Neural cell (in vitro differentiated cells): ENCODE measurements around the gene CCN5. TPM values are rescaled to one million over a fixed set of nuclear protein-coding genes. Genes with fewer than 3 reads are reported as not detected.

Experiments
- H2AFZ ChIP-seq: fragments of 200-600, 300-800 bp; sonication (generic), shearing (Covaris generic); 2 replicates; pipeline ENCODE4 v1.6.0; 2014; ENCODE audit warnings: low read depth, mild to moderate bottlenecking, antibody characterized with exemption, low read length, moderate library complexity
- H3F3A ChIP-seq: fragments of 200-600 bp; shearing (Covaris generic); 2 replicates; pipeline ENCODE4 v1.6.1; 2016; ENCODE audit warnings: mild to moderate bottlenecking, moderate library complexity, mixed read lengths, antibody characterized with exemption, low read length; ENCODE audit not compliant: insufficient read depth, poor library complexity, severe bottlenecking
- H3K27ac ChIP-seq: fragments of 200-600, 300-800 bp; sonication (generic), shearing (Covaris generic); 2 replicates; pipeline ENCODE4 v1.5.1; 2014; ENCODE audit warnings: mild to moderate bottlenecking, low read length, moderate library complexity
- H3K27me3 ChIP-seq: fragments of 300-800, 200-600 bp; sonication (generic), shearing (Covaris generic); 2 replicates; pipeline ENCODE4 v1.6.0; 2014; ENCODE audit warnings: mild to moderate bottlenecking, low read depth, low read length, moderate library complexity; ENCODE audit not compliant: insufficient read depth
- H3K36me3 ChIP-seq: fragments of 300-800, 200-600 bp; sonication (generic), shearing (Covaris generic); 2 replicates; pipeline ENCODE4 v1.5.1; 2014; ENCODE audit warnings: mild to moderate bottlenecking, antibody characterized with exemption, low read length, moderate library complexity; ENCODE audit not compliant: insufficient read depth
- H3K4me2 ChIP-seq: fragments of 300-800, 200-600 bp; sonication (generic), shearing (Covaris generic); 2 replicates; pipeline ENCODE4 v1.6.0; 2014; ENCODE audit warnings: mild to moderate bottlenecking, low read length
- H3K4me3 ChIP-seq: fragments of 300-800, 200-600 bp; sonication (generic), shearing (Covaris generic); 2 replicates; pipeline ENCODE4 v1.5.1; 2014; ENCODE audit warnings: mild to moderate bottlenecking, low read length, moderate library complexity
- H3K79me2 ChIP-seq: fragments of 200-600 bp; shearing (Covaris generic); replicated peaks from 2 replicates; pipeline ENCODE4 v1.6.0; 2014; ENCODE audit warnings: mild to moderate bottlenecking, low read length, moderate library complexity; ENCODE audit not compliant: insufficient read depth
- H3K9ac ChIP-seq: fragments of 300-800, 200-600 bp; sonication (generic), shearing (Covaris generic); 2 replicates; pipeline ENCODE4 v1.6.1; 2016; ENCODE audit warnings: mild to moderate bottlenecking, low read length, mixed read lengths
- H3K9me2 ChIP-seq: fragments of 200-600 bp; shearing (Covaris generic); 2 replicates; pipeline ENCODE4 v1.6.1; 2016; ENCODE audit warnings: mild to moderate bottlenecking, low read length, mixed read lengths; ENCODE audit not compliant: insufficient read depth
- H3K9me3 ChIP-seq: fragments of 200-600, 300-800 bp; sonication (generic), shearing (Covaris generic); 2 replicates; pipeline ENCODE4 v1.6.1; 2016; ENCODE audit warnings: mild to moderate bottlenecking, mixed run types, low read length, moderate library complexity, mixed read lengths
- H4K20me1 ChIP-seq: fragments of 200-600 bp; shearing (Covaris generic); 2 replicates; pipeline ENCODE4 v1.6.1; 2016; ENCODE audit warnings: mild to moderate bottlenecking, mixed run types; ENCODE audit not compliant: insufficient read depth
- POLR2AphosphoS5 ChIP-seq: IDR thresholded peaks from 2 replicates; pipeline ENCODE4 v1.6.1; 2012
- REST ChIP-seq: IDR thresholded peaks from 2 replicates; pipeline ENCODE4 v1.6.1; 2012; ENCODE audit warnings: borderline replicate concordance
- polyA plus RNA-seq: library from polyadenylated mRNA; depleted of rRNA; stranded (reverse); fragments of >200 nt; gene quantifications from 2 replicates; pipeline ENCODE4 v1.2.3, GENCODE V29; 2014

The CCN5 gene
- polyA plus RNA-seq, 1 donor from 2014 or later, result not detected

- TF ChIP-seq REST (peak; percentile 64), POLR2AphosphoS5 (no peak)
- Histone ChIP-seq H3F3A (no peaks in the 10 kb centered on the region), H3K4me2 (no peak overlapping the region), H3K27me3 (no peaks in the 10 kb centered on the region), H2AFZ (no peak overlapping the region), H3K27ac (no peak overlapping the region), H3K9me3 (no peaks in the 10 kb centered on the region), H4K20me1 (no peaks in the 10 kb centered on the region), H3K9me2 (no peaks in the 10 kb centered on the region), H3K79me2 (no peaks in the 10 kb centered on the region), H3K36me3 (no peaks in the 10 kb centered on the region), H3K9ac (no peak overlapping the region), H3K4me3 (no peak overlapping the region)
Observed at GRCh38 chr20:44776980-44777379, 61.8 kb downstream of the CCN5 start.

Other genes starting within 250 kb of the CCN5 start
- 10.5 and 11.2 TPM in 2 replicates for gene TTPAL, start 239.5 kb upstream of the CCN5 start, polyA plus RNA-seq
- 63.2 and 64.5 TPM in 2 replicates for gene SERINC3, start 193.3 kb upstream of the CCN5 start, polyA plus RNA-seq
- gene PKIG, start 132.8 kb upstream of the CCN5 start, polyA plus RNA-seq, result 174 and 210 TPM in 2 replicates
- gene ADA, start 63.7 kb upstream of the CCN5 start, polyA plus RNA-seq, result 0.52 and 0.56 TPM in 2 replicates
- not detected in 2 replicates for gene KCNK15, start 30.5 kb downstream of the CCN5 start, polyA plus RNA-seq
- 40.6 and 47.2 TPM in 2 replicates for gene RIMS4, start 95.2 kb downstream of the CCN5 start, polyA plus RNA-seq
- gene YWHAB, start 170.3 kb downstream of the CCN5 start, polyA plus RNA-seq, result 242 and 279 TPM in 2 replicates
- gene PABPC1L, start 194.7 kb downstream of the CCN5 start, polyA plus RNA-seq, result 3.6 and 6.2 TPM in 2 replicates
- gene TOMM34, start 245.0 kb downstream of the CCN5 start, polyA plus RNA-seq, result 10.0 and 11.7 TPM in 2 replicates